ENCODE measurements around the gene SMTN.

- TF ChIP-seq CTCF (IDR thresholded peaks at IDR 0.05) (no peak), POLR2A (IDR thresholded peaks at IDR 0.05) (no peak)
Observed at GRCh38 chr22:31048570-31048969, 32.5 kb upstream of the SMTN start.

All from tibial nerve (tissue), 3 donors.